HG03575 (cell line): ENCODE results near the gene CD320.

Experiments
- ATAC-seq: cut with Tn5 transposase; IDR thresholded peaks from one replicate; pipeline ENCODE4 v1.9.1; 2021; ENCODE audit not compliant: unreplicated experiment, insufficient number of reproducible peaks, low FRiP score; ENCODE audit errors: extremely low read depth

CD320 gene

GRCh38 chr19:8259922-8260247 is 48.3 kb downstream of the CD320 start:
- no peak for ATAC-seq

DNA sequence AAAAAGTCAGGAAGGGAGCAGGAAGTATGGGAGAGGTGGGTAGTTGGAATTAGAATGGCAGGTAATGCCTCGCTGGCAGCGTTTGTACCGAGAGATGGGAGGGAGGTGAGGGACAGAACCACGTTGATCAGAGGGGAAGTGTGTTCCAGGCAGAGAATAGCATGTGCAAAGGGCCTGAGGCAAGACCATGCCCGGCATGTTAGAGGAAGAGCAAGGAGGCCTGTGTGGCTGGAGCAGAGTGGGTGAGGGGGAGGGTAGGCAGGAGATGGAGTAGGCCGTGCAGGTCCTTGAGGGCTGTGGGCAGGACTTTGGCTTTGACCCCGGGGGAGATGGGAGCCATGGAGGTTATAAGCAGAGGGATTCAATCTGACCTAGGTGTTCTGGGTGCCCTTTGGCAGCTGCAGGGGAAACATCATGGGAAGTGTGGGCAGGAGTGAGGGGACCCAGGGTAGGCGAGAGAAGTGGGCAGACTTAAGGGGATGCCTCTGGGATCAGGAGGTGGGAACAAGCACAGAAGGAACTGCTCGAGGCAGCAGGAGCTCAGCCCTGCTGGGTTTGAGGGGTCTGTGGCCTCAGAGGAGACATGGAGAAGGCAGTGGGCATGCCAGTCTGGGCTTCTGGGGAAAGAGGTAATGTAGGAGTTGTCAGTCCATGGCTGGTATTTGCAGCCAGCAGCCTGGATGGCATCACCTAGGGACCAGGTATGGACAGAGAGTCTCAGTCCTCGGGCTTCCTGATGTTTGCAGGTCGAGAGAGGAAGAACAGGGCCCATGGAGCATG is 48.8 kb downstream of the CD320 start:
- ATAC-seq, result no peak

- ATAC-seq, result no peak
Observed at GRCh38 chr19:8257052-8257443, 51.1 kb downstream of the CD320 start.

GRCh38 chr19:8256276-8257051 is 51.7 kb downstream of the CD320 start:
- no peak for ATAC-seq

- no peak for ATAC-seq
Observed at GRCh38 chr19:8255426-8256125, 52.6 kb downstream of the CD320 start.

- no peak for ATAC-seq
Observed at GRCh38 chr19:8254286-8255001, 53.7 kb downstream of the CD320 start.

DNA sequence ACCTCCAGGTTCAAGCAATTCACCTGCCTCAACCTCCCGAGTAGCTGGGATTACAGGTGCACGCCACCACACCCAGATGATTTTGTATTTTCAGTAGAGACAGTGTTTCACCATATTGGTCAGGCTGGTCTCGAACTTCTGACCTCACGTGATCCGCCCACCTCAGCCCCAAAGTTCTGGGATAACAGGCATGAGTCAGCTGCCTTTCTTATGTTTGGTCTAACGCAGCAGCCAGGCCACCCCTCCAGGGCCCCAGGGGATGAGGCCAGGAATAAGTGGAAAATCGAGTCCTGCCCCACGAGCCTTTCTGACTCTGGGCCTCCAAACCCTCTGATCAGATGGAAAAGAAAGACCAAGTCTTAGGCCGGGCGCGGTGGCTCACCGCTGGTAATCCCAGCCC is 54.5 kb downstream of the CD320 start:
- no peak for ATAC-seq

DNA sequence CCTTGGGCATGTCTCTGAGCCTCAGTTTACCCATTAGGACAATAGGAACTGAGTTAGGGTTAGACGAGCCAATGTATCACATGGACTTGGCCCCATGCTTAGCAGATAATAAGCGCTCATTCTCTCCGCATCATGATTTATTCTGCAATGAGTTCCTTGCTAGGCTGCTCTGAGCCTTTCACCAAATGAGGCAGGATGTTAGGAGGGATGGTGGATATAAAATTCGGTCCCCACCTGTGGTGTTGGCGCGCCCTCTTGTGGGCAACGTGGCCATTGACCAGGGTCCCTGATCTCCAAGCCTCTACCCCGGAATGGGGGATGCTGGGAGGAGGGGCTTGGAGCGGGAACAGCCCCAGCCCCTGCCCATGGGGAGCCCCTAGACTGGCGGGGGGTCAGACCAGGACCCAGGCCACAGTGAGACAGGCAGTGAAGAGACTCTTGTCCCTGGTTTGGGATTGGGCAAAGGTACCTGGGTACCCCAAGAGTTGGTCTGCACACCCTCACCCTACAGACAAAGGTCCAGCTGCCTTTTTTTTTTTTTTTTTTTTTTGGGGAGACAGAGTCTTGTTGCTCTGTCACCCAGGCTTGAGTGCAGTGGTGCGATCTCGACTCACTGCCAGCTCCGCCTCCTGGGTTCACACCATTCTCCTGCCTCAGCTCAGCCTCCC is 55.1 kb downstream of the CD320 start:
- no peak for ATAC-seq
